Stomach (tissue), 4 donors: Measurements from ENCODE around the gene NPY1R.

Experiments
- CTCF ChIP-seq, 7 experiments: fragments of 450-650 bp in 4 of 7; fragments of 200-600 bp in 3 of 7; sonication (generic) in 3 of 7; IDR thresholded peaks; one replicate each; pipeline ENCODE4 v1.5.1; 2016 to 2019; ENCODE audit warnings: antibody characterized with exemption in 7 of 7, control low read depth in 2 of 7, mild to moderate bottlenecking in 1 of 7
- POLR2A ChIP-seq, 4 donors: fragments of 450-650 bp; IDR thresholded peaks; one replicate each; pipeline ENCODE4 v1.6.1; 2016; ENCODE audit warnings: antibody characterized with exemption in 4 of 4, control low read depth in 2 of 4, mild to moderate bottlenecking in 1 of 4, moderate library complexity in 1 of 4

- TF ChIP-seq POLR2A (IDR thresholded peaks at IDR 0.05) = no peak
- TF ChIP-seq CTCF (IDR thresholded peaks at IDR 0.05) = no peak
Observed at GRCh38 chr4:163356104-163356503, 23.7 kb upstream of the NPY1R start.
